ENCODE results near the gene MSL3. TPM values are rescaled to one million over a fixed set of nuclear protein-coding genes. Genes with fewer than 3 reads are reported as not detected.

The MSL3 gene
- total RNA-seq, 2 experiments from 2014 or later: 73.7 to 82.4 TPM

DNA sequence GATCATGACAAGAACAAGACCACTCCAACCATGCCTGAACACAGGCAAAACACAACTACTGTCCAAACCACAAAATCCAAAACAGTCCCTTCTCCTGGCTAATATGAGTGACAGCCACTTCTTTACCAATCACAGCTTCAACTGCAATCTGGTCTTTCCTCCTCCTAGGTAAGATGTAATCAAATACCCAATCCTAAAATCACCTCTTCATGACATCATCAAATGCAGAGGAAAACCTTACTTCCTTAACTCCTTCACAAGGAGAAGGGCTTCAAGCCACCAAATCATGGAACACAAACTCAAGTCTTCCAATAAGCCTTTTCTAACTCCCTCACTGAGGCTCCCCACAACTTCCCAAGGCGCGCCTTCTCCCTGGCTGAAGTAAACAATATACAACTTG lies 4.4 kb upstream of the MSL3 start:
- no peak overlapping the region for H3K27ac Mint-ChIP-seq
- H3K4me3 Mint-ChIP-seq: no peak overlapping the region
- ATAC-seq (ENCODE audit: low read depth): no peak
- peaks cover 4% of the 10 kb centered on the region for H3K4me1 Mint-ChIP-seq
- peaks cover 11% of the 10 kb centered on the region for H3K27me3 Mint-ChIP-seq
- DNase-seq: no peak
- no peaks in the 10 kb centered on the region for H3K36me3 Mint-ChIP-seq
- POLR2A ChIA-PET: no interaction called here
- H3K9me3 Mint-ChIP-seq: no peaks in the 10 kb centered on the region

DNA sequence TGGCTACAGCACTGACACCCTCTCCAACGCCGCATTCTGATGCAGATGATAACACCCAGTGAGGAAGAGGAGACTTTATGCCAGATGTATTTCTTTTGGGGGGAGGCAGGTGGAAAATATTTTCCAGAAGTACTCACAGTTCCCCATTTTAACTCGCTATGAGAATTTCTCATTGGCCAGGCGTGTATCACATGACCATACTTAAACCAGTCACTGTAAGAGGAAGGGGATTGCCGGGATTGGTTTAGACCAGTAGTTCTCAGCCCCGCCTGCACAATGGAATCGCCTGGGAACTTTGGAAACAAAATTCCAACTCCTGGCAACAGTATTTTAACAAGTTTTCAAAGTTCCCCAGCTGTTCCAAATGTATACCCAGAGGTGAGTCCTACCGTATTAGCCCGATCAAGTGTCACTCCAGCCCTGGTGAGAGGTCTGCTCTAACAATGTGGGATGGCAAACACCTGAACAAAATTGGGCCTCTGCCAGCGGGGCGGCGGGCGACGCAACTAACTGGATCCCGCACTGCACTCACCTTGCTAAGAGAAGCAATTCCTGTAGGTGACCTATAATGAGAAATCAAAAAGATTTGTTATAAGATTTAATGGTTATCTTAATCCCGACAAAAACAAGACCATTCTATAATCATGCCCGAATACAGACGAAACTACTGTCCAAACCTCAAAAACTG lies 2.9 kb upstream of the MSL3 start:
- DNase-seq (no peak), ATAC-seq (ENCODE audit: low read depth) (no peak)
- Mint-ChIP-seq H3K36me3 (no peaks in the 10 kb centered on the region), H3K9me3 (no peaks in the 10 kb centered on the region), H3K4me1 (peaks cover 3% of the 10 kb centered on the region), H3K27ac (no peak overlapping the region), H3K4me3 (no peak overlapping the region), H3K27me3 (peaks cover 8% of the 10 kb centered on the region)
- POLR2A ChIA-PET: no interaction called here

DNA sequence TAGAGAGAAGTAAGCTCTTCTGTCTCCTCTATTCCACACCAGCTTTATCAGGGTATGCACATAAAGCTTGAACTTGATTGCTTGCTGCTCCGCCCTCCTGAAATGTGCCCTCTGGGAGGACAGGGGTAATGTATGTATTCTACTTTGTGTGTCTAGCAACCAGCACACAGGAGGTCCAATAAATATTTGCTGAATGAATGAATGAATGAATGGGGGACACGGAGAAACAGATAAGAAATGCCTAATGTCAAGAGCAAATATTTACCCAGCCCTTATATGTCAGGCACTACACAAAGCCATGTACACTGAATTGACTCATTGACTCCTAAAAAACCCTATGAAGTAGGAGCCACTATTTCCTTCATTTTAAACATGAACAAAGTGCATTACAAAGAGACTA lies 2.3 kb upstream of the MSL3 start:
- ATAC-seq (ENCODE audit: low read depth): no peak
- DNase-seq: no peak
- peaks cover 3% of the 10 kb centered on the region for H3K4me1 Mint-ChIP-seq
- H3K36me3 Mint-ChIP-seq: peaks cover under 1% of the 10 kb centered on the region
- H3K9me3 Mint-ChIP-seq: no peaks in the 10 kb centered on the region
- H3K27ac Mint-ChIP-seq: no peak overlapping the region
- POLR2A ChIA-PET: no interaction called here
- H3K27me3 Mint-ChIP-seq: peaks cover 8% of the 10 kb centered on the region
- no peak overlapping the region for H3K4me3 Mint-ChIP-seq

DNA sequence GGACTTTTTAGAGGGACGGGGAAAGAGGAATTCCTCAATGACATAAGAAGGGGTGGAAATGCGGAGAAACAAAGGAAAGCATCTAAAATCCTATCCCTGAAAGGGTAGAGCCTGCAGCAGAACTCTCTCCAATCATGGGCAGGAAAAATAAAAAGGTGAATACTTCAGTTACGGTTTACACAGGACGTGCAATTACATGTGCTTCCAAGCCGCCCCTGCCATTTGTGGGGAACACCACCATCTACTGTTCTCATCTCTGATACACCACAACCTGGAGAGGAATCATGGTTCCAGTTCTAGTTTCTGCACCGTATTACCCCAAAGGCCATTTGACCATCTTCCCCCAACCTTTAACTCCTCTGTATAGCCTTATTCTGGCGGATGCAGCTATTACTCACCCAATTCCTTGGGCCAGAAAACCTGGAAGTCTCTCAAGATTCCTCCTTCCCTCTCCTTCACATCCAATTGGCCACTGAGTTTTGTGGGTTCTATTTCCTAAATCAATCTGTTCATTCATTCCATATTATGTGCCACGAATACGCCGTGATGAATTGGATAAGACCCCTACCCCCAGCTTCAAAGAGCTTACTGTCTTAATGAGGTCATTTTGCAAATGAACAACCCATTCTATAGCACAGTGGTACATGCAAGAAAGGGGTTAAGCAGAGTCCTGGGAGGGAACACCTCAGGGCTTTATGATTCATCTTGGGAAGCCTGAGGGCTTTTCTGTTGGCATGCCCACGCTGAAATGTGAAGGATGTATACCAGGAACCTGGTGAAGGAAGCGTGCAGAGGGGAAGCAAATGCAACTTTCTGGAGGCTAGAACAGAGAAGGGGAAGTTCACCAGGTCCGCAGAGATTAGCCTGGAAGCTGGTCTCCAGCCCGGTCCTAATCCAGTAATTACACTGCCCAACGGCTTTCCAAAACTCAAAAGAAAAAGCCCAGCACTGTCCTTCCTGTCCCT lies 1.4 kb upstream of the MSL3 start:
- POLR2A ChIA-PET: interaction anchor here (1.5 kb wide), 1 partner anchor 11 kb away, joined by 4 read pairs; no protein-coding TSS in a partner anchor
- H3K4me1 Mint-ChIP-seq: peaks cover 7% of the 10 kb centered on the region
- H3K27me3 Mint-ChIP-seq: peaks cover 8% of the 10 kb centered on the region
- peaks cover 7% of the 10 kb centered on the region for H3K36me3 Mint-ChIP-seq
- peak overlapping the region; percentile 39 for H3K4me3 Mint-ChIP-seq
- H3K9me3 Mint-ChIP-seq: no peaks in the 10 kb centered on the region
- H3K27ac Mint-ChIP-seq: no peak overlapping the region
- ATAC-seq (ENCODE audit: low read depth): no peak
- DNase-seq: no peak

DNA sequence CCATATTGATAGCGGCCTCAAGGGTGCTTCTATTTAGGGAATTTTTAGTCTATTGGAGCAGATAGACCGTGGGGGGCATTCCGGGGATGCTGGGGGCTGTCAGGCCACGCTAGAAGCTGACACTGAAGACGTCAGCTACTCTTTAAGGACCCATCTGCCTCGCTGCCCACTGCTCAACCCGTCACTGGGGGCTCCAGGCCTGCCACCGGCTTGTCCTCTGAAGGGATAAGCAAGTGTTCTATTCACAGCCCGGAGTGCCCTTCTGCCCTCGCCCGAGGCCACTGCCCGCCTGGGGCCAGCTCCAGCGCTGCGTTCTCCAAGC lies 679 bp upstream of the MSL3 start:
- DNase-seq (no peak), ATAC-seq (ENCODE audit: low read depth) (no peak)
- Mint-ChIP-seq H3K36me3 (peaks cover 10% of the 10 kb centered on the region), H3K9me3 (no peaks in the 10 kb centered on the region), H3K4me1 (peaks cover 9% of the 10 kb centered on the region), H3K27ac (no peak overlapping the region), H3K4me3 (peak overlapping the region; percentile 64), H3K27me3 (peaks cover 8% of the 10 kb centered on the region)
- POLR2A ChIA-PET: interaction anchor here (0.9 to 1.5 kb wide), 2 partner anchors 10 to 13 kb away, joined by 3 to 4 read pairs; no protein-coding TSS in a partner anchor

DNA sequence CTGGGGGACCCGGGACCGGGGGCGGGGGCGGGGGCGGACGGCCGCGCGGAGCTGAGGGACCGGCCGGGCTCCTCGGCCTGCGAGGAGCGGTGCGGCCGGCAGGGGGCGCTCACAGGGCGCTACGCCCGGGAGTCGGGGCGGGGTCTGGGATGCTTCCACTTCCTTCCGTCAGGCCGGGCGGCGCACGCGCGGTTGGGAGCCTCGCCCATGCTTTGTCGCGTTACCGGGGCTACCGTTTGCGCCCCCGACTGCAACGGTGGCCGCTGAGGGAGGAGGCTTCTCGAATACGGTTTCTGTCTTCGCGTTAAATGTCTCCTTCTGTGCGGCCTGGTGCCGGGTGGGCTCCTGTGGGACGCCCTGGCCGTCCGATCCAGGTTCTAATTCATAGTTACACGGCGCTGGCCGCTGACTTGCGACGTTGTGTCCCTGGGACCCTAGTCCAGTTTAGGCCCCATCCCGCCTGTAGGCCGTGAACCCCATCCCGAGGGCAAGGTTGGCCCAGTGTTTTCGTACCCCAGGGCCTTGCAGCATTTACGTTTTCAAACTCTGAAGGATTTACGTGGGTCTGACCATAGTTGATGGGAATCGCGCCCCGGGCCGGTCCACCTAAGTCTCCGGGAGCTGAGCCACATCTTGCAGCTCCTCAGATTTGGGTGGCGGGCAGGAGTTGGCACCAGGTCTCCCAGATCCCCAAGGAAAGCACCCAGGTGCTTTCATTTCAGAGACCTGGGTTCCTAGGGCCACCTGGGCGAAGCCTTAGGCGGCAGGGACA lies 549 bp downstream of the MSL3 start:
- no peaks in the 10 kb centered on the region for H3K9me3 Mint-ChIP-seq
- DNase-seq (peak; percentile 90), ATAC-seq (ENCODE audit: low read depth) (peak; percentile 65)
- peaks cover 13% of the 10 kb centered on the region for H3K4me1 Mint-ChIP-seq
- peaks cover 8% of the 10 kb centered on the region for H3K27me3 Mint-ChIP-seq
- H3K36me3 Mint-ChIP-seq: peaks cover 15% of the 10 kb centered on the region
- H3K4me3 Mint-ChIP-seq: peak overlapping the region; percentile 85
- POLR2A ChIA-PET: interaction anchor here (0.9 to 1.5 kb wide), 4 partner anchors 9 to 1032 kb away, joined by 3 to 7 read pairs (median 4); partner anchors contain the start of gene PRPS2
- H3K27ac Mint-ChIP-seq: peak overlapping the region; percentile 90

DNA sequence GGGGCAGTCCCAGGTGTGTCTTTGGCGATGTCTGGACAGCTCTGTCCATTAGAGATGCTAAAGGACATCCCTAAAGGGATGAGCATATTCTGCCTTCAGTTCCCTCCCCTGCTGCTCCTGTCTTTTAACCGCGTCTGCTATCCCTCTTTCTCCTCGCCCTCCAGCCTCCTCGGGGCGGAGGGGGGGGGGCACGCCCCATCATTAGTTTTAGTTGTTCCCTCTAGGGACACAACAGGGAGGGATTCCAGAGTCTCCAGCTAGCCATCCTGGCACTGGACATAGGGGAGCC lies 1.1 kb downstream of the MSL3 start:
- Mint-ChIP-seq H3K27ac (peak overlapping the region; percentile 90), H3K36me3 (peaks cover 20% of the 10 kb centered on the region), H3K9me3 (no peaks in the 10 kb centered on the region), H3K4me3 (peak overlapping the region; percentile 85), H3K4me1 (peaks cover 18% of the 10 kb centered on the region), H3K27me3 (peaks cover 5% of the 10 kb centered on the region)
- POLR2A ChIA-PET: interaction anchor here (0.6 to 1.4 kb wide), 3 partner anchors 11 to 1032 kb away, joined by 3 to 7 read pairs (median 4); partner anchors contain the start of gene PRPS2
- ATAC-seq (ENCODE audit: low read depth) (no peak), DNase-seq (peak; percentile 49)

DNA sequence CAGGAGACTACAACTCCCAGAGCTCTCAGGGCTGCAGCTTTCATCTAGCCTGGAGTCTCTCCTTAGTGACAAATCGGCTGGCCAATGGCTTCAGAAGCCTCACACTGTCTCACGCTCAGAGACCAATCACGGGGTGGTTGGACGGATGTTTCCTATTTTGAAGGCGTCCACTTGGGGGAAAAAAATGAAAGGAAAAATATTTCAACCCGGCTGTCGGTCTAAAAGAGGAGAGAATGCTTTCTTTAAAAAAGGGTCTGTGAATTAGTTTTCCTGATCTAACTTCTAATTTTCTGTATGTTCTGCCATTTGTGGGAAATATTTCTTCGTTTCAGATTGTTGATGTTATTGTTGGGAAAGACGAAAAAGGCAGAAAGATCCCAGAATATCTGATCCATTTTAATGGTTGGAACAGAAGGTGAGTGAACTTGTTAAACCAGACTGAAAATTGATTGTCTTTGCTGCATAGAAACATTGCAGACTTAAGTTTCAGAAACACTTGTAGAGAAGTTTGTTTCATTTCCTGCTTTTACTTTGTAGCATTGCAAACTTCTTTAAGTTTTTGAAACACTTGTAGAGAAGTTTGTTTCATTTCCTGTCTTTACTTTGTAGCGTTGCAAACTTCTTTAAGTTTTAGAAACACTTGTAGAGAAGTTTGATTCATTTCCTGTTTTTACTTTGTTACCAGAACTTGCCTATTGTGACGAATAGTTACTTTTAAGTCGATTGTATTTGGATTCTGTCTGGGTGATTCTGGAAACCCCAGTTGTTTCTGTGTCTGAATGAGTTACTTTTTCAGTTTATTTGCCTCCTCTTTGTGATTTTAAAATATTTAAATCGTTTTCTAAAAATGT lies 1.6 kb downstream of the MSL3 start:
- H3K4me1 Mint-ChIP-seq: peaks cover 24% of the 10 kb centered on the region
- peak overlapping the region; percentile 90 for H3K27ac Mint-ChIP-seq
- H3K9me3 Mint-ChIP-seq: no peaks in the 10 kb centered on the region
- peak overlapping the region; percentile 85 for H3K4me3 Mint-ChIP-seq
- POLR2A ChIA-PET: interaction anchor here (0.6 to 1.4 kb wide), 3 partner anchors 11 to 1031 kb away, joined by 3 to 7 read pairs (median 4); partner anchors contain the start of gene PRPS2
- H3K27me3 Mint-ChIP-seq: peaks cover 5% of the 10 kb centered on the region
- no peak for DNase-seq
- H3K36me3 Mint-ChIP-seq: peaks cover 25% of the 10 kb centered on the region
- ATAC-seq (ENCODE audit: low read depth): peak; percentile 82

DNA sequence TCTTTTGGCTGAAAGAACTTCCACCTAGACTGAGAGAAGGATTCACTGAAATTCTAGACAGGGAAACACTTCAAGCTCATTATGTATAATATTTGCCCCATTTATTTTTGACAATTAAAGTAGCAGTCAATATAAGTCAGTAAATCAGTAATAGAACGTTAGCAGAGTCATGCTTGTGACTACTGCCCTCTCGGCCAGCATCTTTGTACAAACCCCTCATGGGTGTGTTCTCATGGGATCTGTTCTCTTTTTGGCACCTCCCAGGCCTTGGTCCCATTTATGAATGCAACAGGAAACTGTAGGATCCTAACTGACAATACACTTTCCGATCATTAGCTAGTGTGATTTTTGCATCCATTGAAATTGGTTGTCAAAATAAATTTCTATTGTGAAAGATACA lies 2.9 kb downstream of the MSL3 start:
- Mint-ChIP-seq H3K36me3 (peaks cover 33% of the 10 kb centered on the region), H3K27me3 (peaks cover 5% of the 10 kb centered on the region), H3K27ac (peak overlapping the region; percentile 86), H3K9me3 (no peaks in the 10 kb centered on the region), H3K4me3 (peak overlapping the region; percentile 82), H3K4me1 (peaks cover 31% of the 10 kb centered on the region)
- POLR2A ChIA-PET: no interaction called here
- DNase-seq (no peak), ATAC-seq (ENCODE audit: low read depth) (no peak)

DNA sequence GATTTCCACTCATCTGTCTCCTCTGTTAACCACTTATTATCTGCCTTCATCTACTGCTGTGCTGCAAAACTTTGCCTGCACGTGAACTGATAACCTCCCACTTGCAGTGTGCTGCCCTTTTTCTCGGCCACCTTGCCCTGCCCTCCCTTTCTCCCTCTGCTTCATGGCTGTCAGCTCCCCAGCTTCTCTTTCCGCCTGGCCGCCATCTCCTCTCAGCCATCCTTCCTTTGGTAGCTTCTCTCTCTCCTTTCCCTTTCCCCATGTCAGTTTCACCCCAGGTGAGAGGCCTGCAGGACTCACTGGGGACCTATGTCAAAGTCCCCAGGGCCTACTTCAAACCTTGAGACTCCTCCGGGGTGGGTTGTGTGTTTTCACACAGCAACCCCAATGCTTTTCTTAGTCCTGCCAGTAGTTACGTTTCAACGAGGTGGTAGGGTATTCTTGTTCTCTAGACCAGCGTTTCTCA lies 6.6 kb downstream of the MSL3 start:
- DNase-seq (no peak), ATAC-seq (ENCODE audit: low read depth) (peak; percentile 13)
- Mint-ChIP-seq H3K4me3 (peak overlapping the region; percentile 82), H3K4me1 (peaks cover 41% of the 10 kb centered on the region), H3K9me3 (no peaks in the 10 kb centered on the region), H3K27me3 (no peaks in the 10 kb centered on the region), H3K36me3 (peaks cover 37% of the 10 kb centered on the region), H3K27ac (peak overlapping the region; percentile 94)
- POLR2A ChIA-PET: no interaction called here

DNA sequence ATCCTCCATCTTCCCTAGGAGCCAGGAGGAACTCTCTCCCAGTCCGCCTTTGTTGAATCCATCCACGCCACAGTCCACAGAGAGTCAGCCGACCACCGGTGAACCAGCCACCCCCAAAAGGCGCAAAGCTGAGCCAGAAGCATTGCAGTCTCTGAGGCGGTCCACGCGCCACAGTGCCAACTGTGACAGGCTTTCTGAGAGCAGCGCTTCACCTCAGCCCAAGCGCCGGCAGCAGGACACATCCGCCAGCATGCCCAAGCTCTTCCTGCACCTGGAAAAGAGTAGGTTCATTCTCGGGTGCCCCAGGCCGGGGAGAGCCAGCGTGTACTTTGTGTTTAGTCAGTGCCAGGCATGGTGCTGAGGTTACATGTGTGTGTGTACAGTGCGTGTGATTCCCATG lies 7.4 kb downstream of the MSL3 start:
- POLR2A ChIA-PET: no interaction called here
- no peak for DNase-seq
- Mint-ChIP-seq H3K27ac (peak overlapping the region; percentile 94), H3K4me1 (peaks cover 41% of the 10 kb centered on the region), H3K27me3 (no peaks in the 10 kb centered on the region), H3K4me3 (peak overlapping the region; percentile 82), H3K36me3 (peaks cover 37% of the 10 kb centered on the region), H3K9me3 (no peaks in the 10 kb centered on the region)
- peak; percentile 21 for ATAC-seq (ENCODE audit: low read depth)

DNA sequence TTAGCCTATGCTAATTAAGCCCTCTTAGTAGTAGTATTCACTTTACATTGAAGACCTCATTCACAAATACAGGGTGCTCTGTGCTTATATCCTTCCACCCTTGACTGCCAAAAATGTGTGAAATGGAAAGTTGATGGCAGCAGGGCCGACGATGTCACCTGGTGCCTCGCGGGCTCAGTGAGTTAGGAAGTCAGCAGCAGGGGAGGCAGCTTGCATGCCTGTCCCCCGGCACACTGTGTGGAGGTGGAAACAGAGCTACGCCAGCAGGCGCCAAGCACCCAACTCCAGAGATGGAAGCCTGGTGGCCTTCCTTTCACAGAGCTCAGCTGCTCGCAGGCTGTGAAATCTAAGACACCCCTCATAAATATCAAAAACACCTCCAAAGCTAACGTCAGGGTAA lies 8.4 kb downstream of the MSL3 start:
- Mint-ChIP-seq H3K27me3 (no peaks in the 10 kb centered on the region), H3K4me3 (peak overlapping the region; percentile 82), H3K4me1 (peaks cover 37% of the 10 kb centered on the region), H3K27ac (peak overlapping the region; percentile 94), H3K9me3 (no peaks in the 10 kb centered on the region), H3K36me3 (peaks cover 30% of the 10 kb centered on the region)
- DNase-seq: no peak
- POLR2A ChIA-PET: no interaction called here
- ATAC-seq (ENCODE audit: low read depth): peak; percentile 68

Measured in activated naive CD8-positive, alpha-beta T cell treated with anti-CD3 and anti-CD28 coated beads, Interleukin-2, amount 10 ng/mL, durations not matched to agents 7 days and 5 days (primary cell).